ENCODE data around the gene FOXB2.

Gene FOXB2

DNA sequence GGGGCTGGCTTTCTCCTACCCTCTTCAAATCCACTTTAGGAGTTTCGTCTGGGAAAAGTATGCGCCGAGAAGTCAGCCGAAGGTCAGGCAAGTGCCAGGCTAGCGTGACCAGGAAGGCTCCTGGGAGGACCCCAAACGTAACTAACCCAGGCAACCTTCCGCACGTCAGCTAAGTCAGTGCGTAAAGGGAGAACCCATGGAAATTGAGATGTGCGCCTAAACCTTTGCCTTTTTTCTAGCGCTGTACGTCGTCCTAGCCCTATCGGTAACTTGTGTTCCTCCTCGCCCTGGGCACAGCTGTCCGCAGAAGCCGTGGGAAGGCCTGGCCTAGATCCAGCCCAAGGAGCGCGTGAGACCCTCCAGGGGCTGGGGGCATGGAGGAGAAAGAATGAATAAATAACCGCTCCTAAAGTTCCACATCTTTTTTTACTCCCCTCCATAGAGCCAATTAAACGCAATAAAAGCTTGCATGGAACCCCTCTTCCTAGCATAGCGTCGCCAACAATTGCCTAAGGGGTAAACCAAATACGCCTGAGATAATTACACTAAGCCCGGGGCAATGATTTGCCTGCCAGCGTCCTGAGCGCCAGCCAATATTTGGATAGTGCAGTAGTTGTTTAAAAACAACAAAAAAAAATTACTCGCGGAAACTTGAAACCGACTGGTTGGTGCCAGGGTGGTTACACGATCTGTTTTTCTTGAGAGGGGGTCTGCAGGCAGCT, 4.0 kb upstream of the FOXB2 start:
- no peak overlapping the region for H3K4me3 ChIP-seq (ENCODE audit: control insufficient read depth, low read depth, low read length)
- DNase-seq (ENCODE audit: low read depth): no peak
- TF ChIP-seq, protein P1, sequence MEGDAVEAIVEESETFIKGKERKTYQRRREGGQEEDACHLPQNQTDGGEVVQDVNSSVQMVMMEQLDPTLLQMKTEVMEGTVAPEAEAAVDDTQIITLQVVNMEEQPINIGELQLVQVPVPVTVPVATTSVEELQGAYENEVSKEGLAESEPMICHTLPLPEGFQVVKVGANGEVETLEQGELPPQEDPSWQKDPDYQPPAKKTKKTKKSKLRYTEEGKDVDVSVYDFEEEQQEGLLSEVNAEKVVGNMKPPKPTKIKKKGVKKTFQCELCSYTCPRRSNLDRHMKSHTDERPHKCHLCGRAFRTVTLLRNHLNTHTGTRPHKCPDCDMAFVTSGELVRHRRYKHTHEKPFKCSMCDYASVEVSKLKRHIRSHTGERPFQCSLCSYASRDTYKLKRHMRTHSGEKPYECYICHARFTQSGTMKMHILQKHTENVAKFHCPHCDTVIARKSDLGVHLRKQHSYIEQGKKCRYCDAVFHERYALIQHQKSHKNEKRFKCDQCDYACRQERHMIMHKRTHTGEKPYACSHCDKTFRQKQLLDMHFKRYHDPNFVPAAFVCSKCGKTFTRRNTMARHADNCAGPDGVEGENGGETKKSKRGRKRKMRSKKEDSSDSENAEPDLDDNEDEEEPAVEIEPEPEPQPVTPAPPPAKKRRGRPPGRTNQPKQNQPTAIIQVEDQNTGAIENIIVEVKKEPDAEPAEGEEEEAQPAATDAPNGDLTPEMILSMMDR (IDR thresholded peaks at IDR 0.05; ENCODE audit: control insufficient read depth, insufficient read depth, low read depth, low read length, missing control alignments): no peak

DNA sequence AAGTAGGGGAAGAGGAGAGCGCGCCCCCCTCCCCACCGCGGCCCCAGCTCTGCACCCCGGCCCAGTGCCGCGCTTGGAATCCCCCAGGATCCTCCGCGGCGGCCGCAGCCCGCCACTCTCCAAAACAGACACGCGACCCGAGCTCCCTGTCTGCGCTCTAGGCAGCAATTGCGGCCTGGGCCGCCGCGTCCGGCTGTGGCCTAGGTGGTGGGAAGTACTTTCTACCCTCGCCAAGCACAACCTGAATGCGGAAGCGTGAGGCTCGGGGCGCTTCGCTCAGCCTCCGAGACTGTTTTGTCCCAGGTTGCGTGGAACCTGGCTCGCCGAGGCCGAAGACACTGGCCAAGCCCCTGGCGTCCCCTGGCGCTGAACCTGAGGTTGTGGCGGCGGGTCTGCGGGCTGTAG, 3.3 kb upstream of the FOXB2 start:
- no peak for DNase-seq (ENCODE audit: low read depth)
- no peak overlapping the region for H3K4me3 ChIP-seq (ENCODE audit: control insufficient read depth, low read depth, low read length)
- TF ChIP-seq, protein P1 (IDR thresholded peaks at IDR 0.05; ENCODE audit: control insufficient read depth, insufficient read depth, low read depth, low read length, missing control alignments): no peak

DNA sequence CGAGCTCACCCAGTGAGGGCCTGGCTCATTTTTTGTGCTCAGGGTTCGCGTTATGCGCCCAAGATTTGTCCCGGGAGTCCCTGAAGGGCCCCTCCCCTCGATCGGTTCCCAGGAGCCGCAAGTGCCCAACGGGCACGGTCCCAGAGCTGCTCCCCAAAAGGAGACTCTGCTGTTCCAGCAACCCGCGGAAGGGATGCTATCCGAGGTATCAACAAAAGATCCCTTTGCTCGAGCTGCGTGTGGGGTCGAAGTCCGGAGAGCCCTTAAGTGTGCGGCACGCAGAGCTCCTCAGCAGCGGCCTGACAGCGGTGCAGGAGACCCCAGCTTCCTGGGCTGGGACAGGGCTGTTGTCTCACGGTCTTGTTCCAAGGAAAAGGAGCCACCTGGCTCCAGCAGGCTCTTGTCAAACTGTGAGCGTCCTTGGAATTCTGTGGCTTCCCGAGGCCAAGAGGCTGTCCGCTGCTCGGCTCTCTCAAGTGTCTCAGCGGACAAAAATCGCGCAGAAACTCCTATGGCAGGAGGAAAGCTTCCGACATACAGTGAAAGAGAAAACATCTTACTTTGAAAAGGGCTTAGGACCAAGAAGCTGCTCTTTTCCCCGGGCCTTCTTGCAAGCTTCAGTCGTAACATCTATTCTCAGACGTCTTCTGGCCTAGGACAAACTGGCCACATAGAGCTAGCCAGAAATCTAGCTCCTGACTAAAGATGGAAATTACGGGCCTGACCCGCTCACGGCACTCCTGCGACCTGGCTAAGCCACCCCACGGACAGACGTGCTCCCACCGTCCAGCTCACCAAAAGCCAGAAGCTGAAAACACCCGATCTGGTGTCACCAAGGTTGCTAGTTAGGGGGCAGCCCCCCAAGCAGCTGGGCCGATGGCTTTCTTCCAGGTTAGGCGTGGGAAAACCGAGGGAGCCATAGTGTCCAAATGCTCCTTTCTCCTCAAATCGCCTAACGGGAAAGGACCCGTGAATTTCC, 2.6 kb upstream of the FOXB2 start:
- TF ChIP-seq, protein P1 (IDR thresholded peaks at IDR 0.05; ENCODE audit: control insufficient read depth, insufficient read depth, low read depth, low read length, missing control alignments): no peak
- H3K4me3 ChIP-seq (ENCODE audit: control insufficient read depth, low read depth, low read length): no peak overlapping the region
- no peak for DNase-seq (ENCODE audit: low read depth)

DNA sequence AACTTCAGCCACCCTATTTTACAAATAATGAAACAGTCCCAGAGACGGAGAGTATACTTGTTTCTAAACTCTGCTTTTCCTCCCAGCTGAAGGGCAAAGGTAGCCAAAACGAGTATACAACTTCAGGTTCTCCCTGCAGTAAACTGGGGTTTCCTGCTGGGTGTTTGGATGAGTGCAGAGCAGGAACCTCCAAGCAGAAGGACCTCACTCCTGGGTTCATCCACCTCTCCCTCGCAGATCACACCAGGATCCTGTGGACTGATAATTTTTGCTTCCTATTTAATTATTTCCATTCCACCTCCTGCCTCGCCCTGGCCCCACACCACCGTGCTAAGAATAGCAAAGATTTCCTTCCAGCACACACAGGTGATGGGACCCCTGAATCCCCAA, 2.0 kb upstream of the FOXB2 start:
- DNase-seq (ENCODE audit: low read depth): no peak
- H3K4me3 ChIP-seq (ENCODE audit: control insufficient read depth, low read depth, low read length): no peak overlapping the region
- TF ChIP-seq, protein P1 (IDR thresholded peaks at IDR 0.05; ENCODE audit: control insufficient read depth, insufficient read depth, low read depth, low read length, missing control alignments): no peak

DNA sequence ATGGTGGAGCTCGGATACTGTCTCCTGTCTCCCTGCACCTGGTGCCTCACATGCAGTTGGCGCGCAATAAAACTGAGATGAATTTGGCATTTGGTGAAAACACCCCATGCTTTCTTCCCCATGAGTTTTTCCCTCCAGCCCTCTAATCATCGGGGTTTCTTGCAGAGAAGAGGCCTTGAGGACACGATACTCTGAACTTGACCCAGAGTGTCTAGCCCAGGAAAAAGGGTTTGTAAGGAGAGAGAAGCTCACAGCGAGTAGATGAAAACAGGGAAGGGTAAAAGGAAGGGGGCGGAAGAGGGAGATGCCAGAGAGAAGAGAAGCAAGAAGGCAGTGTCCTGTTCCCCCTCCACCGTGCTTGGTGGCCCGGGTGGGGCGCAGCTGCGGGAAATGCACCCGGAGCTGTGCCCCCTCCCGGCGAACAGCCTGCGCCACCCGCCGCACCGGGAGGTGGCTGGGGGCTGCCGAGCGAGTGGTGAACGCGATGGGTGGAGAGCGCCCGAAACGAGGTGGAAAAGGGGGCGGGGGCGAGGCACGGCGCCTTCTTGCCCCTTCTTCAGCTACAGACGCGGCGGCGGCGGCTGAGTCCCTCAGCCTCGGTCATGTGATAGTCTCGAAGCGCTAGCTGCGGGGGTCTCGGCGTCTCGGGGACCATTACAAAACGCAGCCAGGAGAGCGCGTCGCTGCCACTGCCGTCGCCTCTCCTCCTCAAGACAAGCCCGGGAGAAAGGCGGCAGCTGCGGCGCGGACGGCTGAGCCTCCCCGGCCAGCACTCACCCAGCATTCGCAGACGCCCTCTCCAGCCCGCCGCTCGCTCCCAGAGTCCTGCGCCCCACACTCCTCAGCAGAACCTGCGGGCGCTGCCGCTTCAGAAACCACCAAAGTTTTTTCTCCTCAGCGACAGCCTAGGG, 1.1 kb upstream of the FOXB2 start:
- no peak for DNase-seq (ENCODE audit: low read depth)
- H3K4me3 ChIP-seq (ENCODE audit: control insufficient read depth, low read depth, low read length): no peak overlapping the region
- TF ChIP-seq, protein P1 (IDR thresholded peaks at IDR 0.05; ENCODE audit: control insufficient read depth, insufficient read depth, low read depth, low read length, missing control alignments): no peak

DNA sequence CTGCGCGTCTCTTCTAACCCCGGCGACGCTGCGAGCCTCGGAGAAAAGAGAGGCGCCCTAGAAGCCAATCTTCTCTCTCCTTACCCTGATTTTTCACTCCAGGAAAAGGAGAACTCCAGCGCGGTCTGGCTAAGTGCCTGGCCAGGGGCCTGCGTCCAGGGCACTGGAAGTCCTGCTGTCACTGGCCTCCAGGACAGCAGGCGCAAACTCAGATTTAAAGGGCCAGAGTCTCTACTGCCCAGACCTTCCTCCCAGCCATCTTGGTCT, 553 bp upstream of the FOXB2 start:
- H3K4me3 ChIP-seq (ENCODE audit: control insufficient read depth, low read depth, low read length): no peak overlapping the region
- no peak for DNase-seq (ENCODE audit: low read depth)
- TF ChIP-seq, protein P1 (IDR thresholded peaks at IDR 0.05; ENCODE audit: control insufficient read depth, insufficient read depth, low read depth, low read length, missing control alignments): no peak
